MM.1S (cell line): Measurements from ENCODE around the gene DISP3.

Source experiments
- DNase-seq: peaks from one replicate; pipeline ENCODE4 v3.0.0-alpha.2; 2015
- H2AFZ ChIP-seq: fragments of 300-600 bp; sonication (generic); 2 replicates; pipeline ENCODE4 v1.6.0; 2016; ENCODE audit warnings: antibody characterized with exemption, low read length
- H3F3A ChIP-seq: fragments of 300-600 bp; sonication (generic); 2 replicates; pipeline ENCODE4 v1.6.1; 2016; ENCODE audit warnings: mild to moderate bottlenecking, antibody characterized with exemption, low read length, moderate library complexity, mixed read lengths; ENCODE audit not compliant: insufficient read depth
- H3K27ac ChIP-seq: fragments of 300-600 bp; sonication (generic); 2 replicates; pipeline ENCODE4 v1.5.1; 2016; ENCODE audit warnings: mild to moderate bottlenecking, low read length
- H3K27me3 ChIP-seq: fragments of 300-600 bp; sonication (generic); replicated peaks from 2 replicates; pipeline ENCODE4 v1.6.0; 2016; ENCODE audit warnings: low read length; ENCODE audit not compliant: insufficient read depth
- H3K36me3 ChIP-seq: fragments of 300-600 bp; sonication (generic); replicated peaks from 2 replicates; pipeline ENCODE4 v1.6.1; 2016; ENCODE audit warnings: mild to moderate bottlenecking, low read length, mixed read lengths; ENCODE audit not compliant: insufficient read depth
- H3K4me1 ChIP-seq: fragments of 300-600 bp; sonication (generic); 2 replicates; pipeline ENCODE4 v1.6.1; 2016; ENCODE audit warnings: low read length, mixed read lengths
- H3K4me2 ChIP-seq: fragments of 300-600 bp; sonication (generic); 2 replicates; pipeline ENCODE4 v1.6.0; 2016; ENCODE audit warnings: low read depth, low read length
- H3K4me3 ChIP-seq: fragments of 300-600 bp; sonication (generic); 2 replicates; pipeline ENCODE4 v1.5.1; 2016; ENCODE audit warnings: low read length, mixed read lengths
- H3K79me2 ChIP-seq: fragments of 300-600 bp; sonication (generic); 2 replicates; pipeline ENCODE4 v1.6.1; 2016; ENCODE audit warnings: mixed run types, low read length, mixed read lengths
- H3K9ac ChIP-seq: fragments of 300-600 bp; sonication (generic); 2 replicates; pipeline ENCODE4 v1.6.1; 2016; ENCODE audit warnings: low read length, mixed read lengths
- H3K9me2 ChIP-seq: fragments of 300-600 bp; sonication (generic); replicated peaks from 2 replicates; pipeline ENCODE4 v1.6.1; 2016; ENCODE audit warnings: mild to moderate bottlenecking, low read length, mixed read lengths; ENCODE audit not compliant: insufficient read depth
- H3K9me3 ChIP-seq: fragments of 300-600 bp; sonication (generic); replicated peaks from 2 replicates; pipeline ENCODE4 v1.6.1; 2016; ENCODE audit warnings: mild to moderate bottlenecking, low read length, mixed read lengths; ENCODE audit not compliant: insufficient read depth
- H4K20me1 ChIP-seq: fragments of 300-600 bp; sonication (generic); 2 replicates; pipeline ENCODE4 v1.6.1; 2016; ENCODE audit warnings: mild to moderate bottlenecking, low read length, moderate library complexity, mixed read lengths; ENCODE audit not compliant: insufficient read depth
- CTCF ChIP-seq: fragments of 300-600 bp; sonication (generic); IDR thresholded peaks from 2 replicates; pipeline ENCODE4 v1.5.1; 2016; ENCODE audit warnings: antibody characterized with exemption, low read length, mixed read lengths
- EZH2 ChIP-seq: fragments of 300-600 bp; sonication (generic); optimal IDR thresholded peaks from 2 replicates; pipeline ENCODE3; 2017; ENCODE audit warnings: low read depth, mild to moderate bottlenecking, antibody characterized with exemption, low read length, mixed read lengths
- EZH2phosphoT487 ChIP-seq: fragments of 300-600 bp; sonication (generic); IDR thresholded peaks from 2 replicates; pipeline ENCODE4 v1.6.1; 2018; ENCODE audit warnings: antibody characterized with exemption, low read length

DISP3 gene

DNA sequence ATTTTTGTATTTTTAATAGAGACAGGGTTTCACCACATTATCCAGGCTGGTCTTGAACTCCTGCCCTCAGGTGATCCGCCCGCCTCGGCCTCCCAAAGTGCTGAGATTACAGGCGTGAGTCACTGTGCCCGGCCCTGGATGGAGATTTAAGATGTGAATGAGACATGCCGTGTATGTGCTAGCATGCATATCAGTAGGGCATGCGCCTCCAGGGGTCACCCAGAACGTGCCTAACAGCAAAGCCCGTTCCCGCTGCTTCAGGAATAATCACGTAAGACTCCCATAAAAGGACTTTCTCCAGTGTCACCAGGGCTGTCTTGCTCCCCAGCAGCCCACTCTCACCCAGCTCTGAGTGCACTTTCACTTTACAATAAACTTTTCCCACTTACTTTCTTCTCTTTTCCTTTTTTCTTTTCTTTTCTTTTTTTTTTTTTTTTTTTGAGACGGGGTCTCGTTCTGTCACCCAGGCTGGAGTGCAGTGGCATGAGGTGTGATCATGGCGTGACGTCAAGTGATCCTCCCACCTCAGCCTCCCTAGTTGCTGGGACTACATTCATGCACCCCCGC, 46.9 kb upstream of the DISP3 start:
- H3K9me3 ChIP-seq = no peaks in the 10 kb centered on the region
- H3F3A ChIP-seq = no peaks in the 10 kb centered on the region
- H3K4me3 ChIP-seq = no peak overlapping the region
- H3K27me3 ChIP-seq = peaks cover 91% of the 10 kb centered on the region
- no peaks in the 10 kb centered on the region for H3K9me2 ChIP-seq
- H3K4me2 ChIP-seq = no peak overlapping the region
- no peaks in the 10 kb centered on the region for H3K79me2 ChIP-seq
- no peak overlapping the region for H3K9ac ChIP-seq
- H4K20me1 ChIP-seq = no peaks in the 10 kb centered on the region
- H2AFZ ChIP-seq = no peak overlapping the region
- TF ChIP-seq EZH2phosphoT487 = no peak
- TF ChIP-seq EZH2 = no peak
- no peak for TF ChIP-seq CTCF
- no peak overlapping the region for H3K27ac ChIP-seq
- H3K36me3 ChIP-seq = no peaks in the 10 kb centered on the region
- H3K4me1 ChIP-seq = no peaks in the 10 kb centered on the region
- no peak for DNase-seq

DNA sequence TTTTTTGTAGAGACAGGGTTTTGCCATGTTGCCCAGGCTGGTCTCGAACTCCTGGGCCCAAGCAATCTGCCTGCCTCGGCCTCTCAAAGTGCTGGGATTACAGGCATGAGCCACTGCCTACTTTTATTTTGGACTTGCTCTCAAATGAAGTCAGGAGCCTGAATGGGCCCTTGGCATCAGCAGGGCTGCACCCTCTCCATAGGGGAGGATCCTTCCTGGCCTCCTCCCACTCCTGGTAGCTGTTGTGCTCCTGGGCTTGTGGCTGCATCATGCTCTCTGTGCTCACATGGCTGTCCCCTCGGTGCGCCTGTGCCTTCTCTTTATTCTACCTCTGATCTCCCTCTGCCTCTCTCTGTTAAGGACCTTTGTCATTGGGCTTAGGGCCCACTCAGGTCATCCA, 46.4 kb upstream of the DISP3 start:
- TF ChIP-seq CTCF = no peak
- TF ChIP-seq EZH2 = no peak
- TF ChIP-seq EZH2phosphoT487 = no peak
- no peak overlapping the region for H3K27ac ChIP-seq
- no peaks in the 10 kb centered on the region for H3F3A ChIP-seq
- no peaks in the 10 kb centered on the region for H3K79me2 ChIP-seq
- no peak overlapping the region for H3K4me2 ChIP-seq
- no peaks in the 10 kb centered on the region for H3K9me2 ChIP-seq
- H3K9ac ChIP-seq = no peak overlapping the region
- H3K36me3 ChIP-seq = no peaks in the 10 kb centered on the region
- H3K4me3 ChIP-seq = no peak overlapping the region
- peaks cover 92% of the 10 kb centered on the region for H3K27me3 ChIP-seq
- no peak overlapping the region for H2AFZ ChIP-seq
- H4K20me1 ChIP-seq = no peaks in the 10 kb centered on the region
- H3K9me3 ChIP-seq = no peaks in the 10 kb centered on the region
- no peak for DNase-seq
- no peaks in the 10 kb centered on the region for H3K4me1 ChIP-seq

DNA sequence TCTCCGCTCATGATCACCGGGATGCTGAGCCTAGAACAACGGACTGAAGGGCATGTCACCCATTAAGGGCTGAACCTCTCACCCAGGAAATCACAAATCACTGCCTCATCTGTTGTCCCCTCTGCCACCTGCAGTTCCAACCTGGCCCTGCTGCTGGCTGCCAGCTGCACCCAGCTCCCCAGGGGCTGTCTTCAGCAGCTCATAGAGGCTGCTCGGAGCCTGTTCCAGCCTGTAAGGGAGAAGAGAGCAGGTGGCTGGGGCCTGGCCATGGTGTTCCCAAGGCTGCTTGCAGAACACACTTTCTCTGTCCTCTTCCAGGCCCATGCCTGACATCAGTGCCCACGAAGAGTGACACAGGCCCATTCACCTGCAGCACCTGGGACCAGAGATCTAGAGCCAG, 44.5 kb upstream of the DISP3 start:
- Histone ChIP-seq H3K4me2 (no peak overlapping the region), H3K27me3 (peaks cover 92% of the 10 kb centered on the region), H3K4me3 (no peak overlapping the region), H3K9ac (no peak overlapping the region), H3K4me1 (no peaks in the 10 kb centered on the region), H3K36me3 (no peaks in the 10 kb centered on the region), H3F3A (no peaks in the 10 kb centered on the region), H3K79me2 (no peaks in the 10 kb centered on the region), H4K20me1 (no peaks in the 10 kb centered on the region), H3K9me3 (no peaks in the 10 kb centered on the region), H2AFZ (no peak overlapping the region), H3K27ac (no peak overlapping the region), H3K9me2 (no peaks in the 10 kb centered on the region)
- TF ChIP-seq EZH2 = no peak
- DNase-seq = no peak

GRCh38 chr1:11434926-11435325, 44.0 kb upstream of the DISP3 start:
- Histone ChIP-seq H4K20me1 (no peaks in the 10 kb centered on the region), H3K4me3 (no peak overlapping the region), H3K36me3 (no peaks in the 10 kb centered on the region), H3K4me1 (no peaks in the 10 kb centered on the region), H3K9me3 (no peaks in the 10 kb centered on the region), H3K9me2 (no peaks in the 10 kb centered on the region), H3K79me2 (no peaks in the 10 kb centered on the region), H3K27ac (no peak overlapping the region), H2AFZ (no peak overlapping the region), H3F3A (no peaks in the 10 kb centered on the region), H3K4me2 (no peak overlapping the region), H3K27me3 (peaks cover 92% of the 10 kb centered on the region), H3K9ac (no peak overlapping the region)
- TF ChIP-seq EZH2phosphoT487 = no peak
- no peak for TF ChIP-seq CTCF
- TF ChIP-seq EZH2 = no peak
- DNase-seq = no peak
